Measurements from ENCODE around the gene IGF2. TPM values are rescaled to one million over a fixed set of nuclear protein-coding genes. Genes with fewer than 3 reads are reported as not detected.

Gene IGF2
- total and polyA plus RNA-seq, 2 of the 8 experiments (the other 6 are each of a cell fraction or from before 2014, with no cell fraction given) = 0.74 to 1.5 TPM

DNA sequence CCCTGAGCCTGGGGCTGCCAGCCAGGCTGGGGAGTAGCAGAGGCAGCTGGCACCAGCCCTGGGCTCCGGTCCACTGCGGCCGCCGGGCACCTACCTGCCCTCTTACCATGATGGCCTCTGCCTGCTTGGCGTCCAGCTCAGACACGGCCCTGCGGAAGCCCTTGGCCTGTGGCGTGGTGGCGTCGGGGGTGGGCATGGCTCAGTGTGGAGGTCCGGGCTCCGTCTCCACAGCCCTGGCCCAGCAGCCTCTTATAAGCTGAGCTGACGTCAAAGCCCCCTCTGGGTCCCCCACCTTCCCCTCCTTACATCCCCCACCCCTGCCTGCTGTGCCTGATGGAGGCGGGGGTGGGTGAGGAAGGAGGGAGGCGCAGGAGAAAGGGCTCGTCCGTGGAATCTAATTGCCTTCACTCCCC is 32.4 kb upstream of the IGF2 start, which contains the start of gene TH (continued):
- TF ChIP-seq GABPA (IDR thresholded peaks at IDR 0.05; ENCODE audit: borderline replicate concordance, insufficient read depth, low read length) = no peak
- TF ChIP-seq HDAC2 (IDR thresholded peaks at IDR 0.05; ENCODE audit: borderline replicate concordance in 1 of 2, low read depth in 2 of 2, low read length in 2 of 2) = no peak
- no peak for TF ChIP-seq CBX8 (IDR thresholded peaks at IDR 0.05; ENCODE audit: borderline replicate concordance, low read depth, low read length)
- TF ChIP-seq SAP30 (IDR thresholded peaks at IDR 0.05; ENCODE audit: insufficient read depth, insufficient replicate concordance, low read length) = no peak

Data from H1 (cell line).